Measurements from ENCODE around the gene KLF17.

- TF ChIP-seq, protein P1, sequence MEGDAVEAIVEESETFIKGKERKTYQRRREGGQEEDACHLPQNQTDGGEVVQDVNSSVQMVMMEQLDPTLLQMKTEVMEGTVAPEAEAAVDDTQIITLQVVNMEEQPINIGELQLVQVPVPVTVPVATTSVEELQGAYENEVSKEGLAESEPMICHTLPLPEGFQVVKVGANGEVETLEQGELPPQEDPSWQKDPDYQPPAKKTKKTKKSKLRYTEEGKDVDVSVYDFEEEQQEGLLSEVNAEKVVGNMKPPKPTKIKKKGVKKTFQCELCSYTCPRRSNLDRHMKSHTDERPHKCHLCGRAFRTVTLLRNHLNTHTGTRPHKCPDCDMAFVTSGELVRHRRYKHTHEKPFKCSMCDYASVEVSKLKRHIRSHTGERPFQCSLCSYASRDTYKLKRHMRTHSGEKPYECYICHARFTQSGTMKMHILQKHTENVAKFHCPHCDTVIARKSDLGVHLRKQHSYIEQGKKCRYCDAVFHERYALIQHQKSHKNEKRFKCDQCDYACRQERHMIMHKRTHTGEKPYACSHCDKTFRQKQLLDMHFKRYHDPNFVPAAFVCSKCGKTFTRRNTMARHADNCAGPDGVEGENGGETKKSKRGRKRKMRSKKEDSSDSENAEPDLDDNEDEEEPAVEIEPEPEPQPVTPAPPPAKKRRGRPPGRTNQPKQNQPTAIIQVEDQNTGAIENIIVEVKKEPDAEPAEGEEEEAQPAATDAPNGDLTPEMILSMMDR (optimal IDR thresholded peaks at IDR 0.05 in 1 of 3, IDR thresholded peaks at IDR 0.05 in 1 of 3, conservative IDR thresholded peaks at IDR 0.05 in 1 of 3; ENCODE audit: extremely low read depth in 1 of 3, insufficient read depth in 2 of 3, low read length in 3 of 3): no peak
- TF ChIP-seq EZH2 (IDR thresholded peaks at IDR 0.05; ENCODE audit: low read length): no peak
These were observed 22.9 kb downstream of the KLF17 start, which contains the start of gene KLF18 for GRCh38 chr1:44141531-44141930.
